Measurements from ENCODE around the gene CIB4.

CIB4 gene

GRCh38 chr2:26564121-26564644 is 77.0 kb downstream of the CIB4 start:
- DNase-seq: peak; percentile 28

- DNase-seq: peak; percentile 19
Observed at GRCh38 chr2:26563686-26564085, 77.5 kb downstream of the CIB4 start.

GRCh38 chr2:26562811-26563645 is 78.1 kb downstream of the CIB4 start:
- DNase-seq: no peak

GRCh38 chr2:26561918-26562810 is 79.0 kb downstream of the CIB4 start:
- peak; percentile 65 for DNase-seq

GRCh38 chr2:26561376-26561775 is 79.8 kb downstream of the CIB4 start:
- peak; percentile 25 for DNase-seq

GRCh38 chr2:26560892-26561291 is 80.3 kb downstream of the CIB4 start:
- DNase-seq: peak; percentile 43

GRCh38 chr2:26559556-26559955 is 81.6 kb downstream of the CIB4 start:
- DNase-seq: peak; percentile 19

GRCh38 chr2:26559044-26559405 is 82.1 kb downstream of the CIB4 start:
- DNase-seq: peak; percentile 43

GRCh38 chr2:26558271-26559043 is 82.7 kb downstream of the CIB4 start:
- DNase-seq: peak; percentile 59

GRCh38 chr2:26557244-26557925 is 83.8 kb downstream of the CIB4 start:
- DNase-seq: peak; percentile 37

GRCh38 chr2:26556309-26557243 is 84.6 kb downstream of the CIB4 start:
- DNase-seq: peak; percentile 58

- peak; percentile 36 for DNase-seq
Observed at GRCh38 chr2:26555246-26556133, 85.7 kb downstream of the CIB4 start.

- DNase-seq: peak; percentile 25
Observed at GRCh38 chr2:26552641-26553374, 88.4 kb downstream of the CIB4 start.

- DNase-seq: peak; percentile 44
Observed at GRCh38 chr2:26550276-26551015, 90.7 kb downstream of the CIB4 start.

GRCh38 chr2:26542676-26543505 is 98.3 kb downstream of the CIB4 start:
- peak; percentile 13 for DNase-seq

GRCh38 chr2:26542194-26542455 is 99.0 kb downstream of the CIB4 start:
- peak; percentile 12 for DNase-seq

- peak; percentile 21 for DNase-seq
Observed at GRCh38 chr2:26541401-26542193, 99.6 kb downstream of the CIB4 start.
